Measurements from ENCODE around the gene DUSP10. TPM values are rescaled to one million over a fixed set of nuclear protein-coding genes. Genes with fewer than 3 reads are reported as not detected.

Gene DUSP10
- total RNA-seq, 2 donors from 2014 or later, result 5.4 to 12.2 TPM

GRCh38 chr1:221655766-221656305 is 86.1 kb downstream of the DUSP10 start:
- no peak for ATAC-seq
- H3K4me1 ChIP-seq, result no peaks in the 10 kb centered on the region
- H3K9me3 ChIP-seq, result no peaks in the 10 kb centered on the region
- H3K27me3 ChIP-seq, result no peaks in the 10 kb centered on the region
- intact Hi-C loops (cut with DNase I), result no loop called here
- no peak for TF ChIP-seq CTCF (IDR thresholded peaks at IDR 0.05)
- no peak for TF ChIP-seq POLR2A (IDR thresholded peaks at IDR 0.05)
- no peak overlapping the region for H3K27ac ChIP-seq
- no peaks in the 10 kb centered on the region for H3K36me3 ChIP-seq (replicated peaks in 1 of 2; ENCODE audit: insufficient read depth in 1 of 2, low read depth in 2 of 2)
- no peak overlapping the region for H3K4me3 ChIP-seq
- 71 to 72% methylated on average over 8 of the region's 8 CpGs for whole genome bisulfite sequencing, 2 donors
- no peak for DNase-seq

Measured in body of pancreas (tissue), 4 donors.